Neural cell (in vitro differentiated cells): ENCODE measurements around the gene MYO9A. TPM values are rescaled to one million over a fixed set of nuclear protein-coding genes. Genes with fewer than 3 reads are reported as not detected.
A peak's percentile ranks its signal among the peaks of the same experiment; 100 is the strongest.

ENCODE experiments used
- H2AFZ ChIP-seq: fragments of 200-600, 300-800 bp; sonication (generic), shearing (Covaris generic); 2 replicates; pipeline ENCODE4 v1.6.0; 2014; ENCODE audit warnings: low read depth, mild to moderate bottlenecking, antibody characterized with exemption, low read length, moderate library complexity
- H3F3A ChIP-seq: fragments of 200-600 bp; shearing (Covaris generic); 2 replicates; pipeline ENCODE4 v1.6.1; 2016; ENCODE audit warnings: mild to moderate bottlenecking, moderate library complexity, mixed read lengths, antibody characterized with exemption, low read length; ENCODE audit not compliant: insufficient read depth, poor library complexity, severe bottlenecking
- H3K27ac ChIP-seq: fragments of 200-600, 300-800 bp; sonication (generic), shearing (Covaris generic); 2 replicates; pipeline ENCODE4 v1.5.1; 2014; ENCODE audit warnings: mild to moderate bottlenecking, low read length, moderate library complexity
- H3K27me3 ChIP-seq: fragments of 300-800, 200-600 bp; sonication (generic), shearing (Covaris generic); 2 replicates; pipeline ENCODE4 v1.6.0; 2014; ENCODE audit warnings: mild to moderate bottlenecking, low read depth, low read length, moderate library complexity; ENCODE audit not compliant: insufficient read depth
- H3K36me3 ChIP-seq: fragments of 300-800, 200-600 bp; sonication (generic), shearing (Covaris generic); 2 replicates; pipeline ENCODE4 v1.5.1; 2014; ENCODE audit warnings: mild to moderate bottlenecking, antibody characterized with exemption, low read length, moderate library complexity; ENCODE audit not compliant: insufficient read depth
- H3K4me2 ChIP-seq: fragments of 300-800, 200-600 bp; sonication (generic), shearing (Covaris generic); 2 replicates; pipeline ENCODE4 v1.6.0; 2014; ENCODE audit warnings: mild to moderate bottlenecking, low read length
- H3K4me3 ChIP-seq: fragments of 300-800, 200-600 bp; sonication (generic), shearing (Covaris generic); 2 replicates; pipeline ENCODE4 v1.5.1; 2014; ENCODE audit warnings: mild to moderate bottlenecking, low read length, moderate library complexity
- H3K79me2 ChIP-seq: fragments of 200-600 bp; shearing (Covaris generic); replicated peaks from 2 replicates; pipeline ENCODE4 v1.6.0; 2014; ENCODE audit warnings: mild to moderate bottlenecking, low read length, moderate library complexity; ENCODE audit not compliant: insufficient read depth
- H3K9ac ChIP-seq: fragments of 300-800, 200-600 bp; sonication (generic), shearing (Covaris generic); 2 replicates; pipeline ENCODE4 v1.6.1; 2016; ENCODE audit warnings: mild to moderate bottlenecking, low read length, mixed read lengths
- H3K9me2 ChIP-seq: fragments of 200-600 bp; shearing (Covaris generic); 2 replicates; pipeline ENCODE4 v1.6.1; 2016; ENCODE audit warnings: mild to moderate bottlenecking, low read length, mixed read lengths; ENCODE audit not compliant: insufficient read depth
- H3K9me3 ChIP-seq: fragments of 200-600, 300-800 bp; sonication (generic), shearing (Covaris generic); 2 replicates; pipeline ENCODE4 v1.6.1; 2016; ENCODE audit warnings: mild to moderate bottlenecking, mixed run types, low read length, moderate library complexity, mixed read lengths
- H4K20me1 ChIP-seq: fragments of 200-600 bp; shearing (Covaris generic); 2 replicates; pipeline ENCODE4 v1.6.1; 2016; ENCODE audit warnings: mild to moderate bottlenecking, mixed run types; ENCODE audit not compliant: insufficient read depth
- CTCF ChIP-seq: fragments of 450-650 bp; IDR thresholded peaks from 2 replicates; pipeline ENCODE4 v1.5.1; 2014; ENCODE audit warnings: antibody characterized with exemption, mild to moderate bottlenecking, moderate library complexity; ENCODE audit not compliant: poor library complexity, severe bottlenecking
- EP300 ChIP-seq: fragments of 450-650 bp; conservative IDR thresholded peaks from 2 replicates; pipeline ENCODE4 v1.6.1; 2014; ENCODE audit warnings: antibody characterized with exemption, mild to moderate bottlenecking, moderate library complexity; ENCODE audit not compliant: poor library complexity, severe bottlenecking
- EZH2 ChIP-seq: fragments of 200-600, 300-800 bp; shearing (Covaris generic), sonication (generic); IDR thresholded peaks from 2 replicates; pipeline ENCODE4 v1.6.1; 2014; ENCODE audit warnings: antibody characterized with exemption, low read length, borderline replicate concordance, mild to moderate bottlenecking; ENCODE audit not compliant: insufficient read depth, poor library complexity, severe bottlenecking
- MXI1 ChIP-seq: fragments of 450-650 bp; conservative IDR thresholded peaks from 2 replicates; pipeline ENCODE4 v1.6.1; 2014; ENCODE audit warnings: antibody characterized with exemption, mild to moderate bottlenecking; ENCODE audit not compliant: poor library complexity, severe bottlenecking
- POLR2AphosphoS5 ChIP-seq: IDR thresholded peaks from 2 replicates; pipeline ENCODE4 v1.6.1; 2012
- RAD21 ChIP-seq: fragments of 450-650 bp; conservative IDR thresholded peaks from 2 replicates; pipeline ENCODE4 v1.6.1; 2014; ENCODE audit warnings: antibody characterized with exemption, mild to moderate bottlenecking, moderate library complexity
- SMC3 ChIP-seq: fragments of 450-650 bp; conservative IDR thresholded peaks from 2 replicates; pipeline ENCODE4 v1.6.1; 2014; ENCODE audit warnings: antibody characterized with exemption, mild to moderate bottlenecking, moderate library complexity; ENCODE audit not compliant: poor library complexity
- TAF1 ChIP-seq: IDR thresholded peaks from 2 replicates; pipeline ENCODE4 v1.6.1; 2012; ENCODE audit warnings: low read depth
- polyA plus RNA-seq: library from polyadenylated mRNA; depleted of rRNA; stranded (reverse); fragments of >200 nt; gene quantifications from 2 replicates; pipeline ENCODE4 v1.2.3, GENCODE V29; 2014
- TF ChIP-seq, protein P1 (sequence below): IDR thresholded peaks from 2 replicates; pipeline ENCODE4 v1.6.1; 2012; ENCODE audit warnings: borderline replicate concordance

MYO9A gene
- polyA plus RNA-seq, 1 donor from 2014 or later = 22.7 TPM

- TF ChIP-seq TAF1 = no peak
- TF ChIP-seq MXI1 = no peak
- TF ChIP-seq EZH2 = no peak
- peak; percentile 94 for TF ChIP-seq CTCF
- TF ChIP-seq, protein P1, sequence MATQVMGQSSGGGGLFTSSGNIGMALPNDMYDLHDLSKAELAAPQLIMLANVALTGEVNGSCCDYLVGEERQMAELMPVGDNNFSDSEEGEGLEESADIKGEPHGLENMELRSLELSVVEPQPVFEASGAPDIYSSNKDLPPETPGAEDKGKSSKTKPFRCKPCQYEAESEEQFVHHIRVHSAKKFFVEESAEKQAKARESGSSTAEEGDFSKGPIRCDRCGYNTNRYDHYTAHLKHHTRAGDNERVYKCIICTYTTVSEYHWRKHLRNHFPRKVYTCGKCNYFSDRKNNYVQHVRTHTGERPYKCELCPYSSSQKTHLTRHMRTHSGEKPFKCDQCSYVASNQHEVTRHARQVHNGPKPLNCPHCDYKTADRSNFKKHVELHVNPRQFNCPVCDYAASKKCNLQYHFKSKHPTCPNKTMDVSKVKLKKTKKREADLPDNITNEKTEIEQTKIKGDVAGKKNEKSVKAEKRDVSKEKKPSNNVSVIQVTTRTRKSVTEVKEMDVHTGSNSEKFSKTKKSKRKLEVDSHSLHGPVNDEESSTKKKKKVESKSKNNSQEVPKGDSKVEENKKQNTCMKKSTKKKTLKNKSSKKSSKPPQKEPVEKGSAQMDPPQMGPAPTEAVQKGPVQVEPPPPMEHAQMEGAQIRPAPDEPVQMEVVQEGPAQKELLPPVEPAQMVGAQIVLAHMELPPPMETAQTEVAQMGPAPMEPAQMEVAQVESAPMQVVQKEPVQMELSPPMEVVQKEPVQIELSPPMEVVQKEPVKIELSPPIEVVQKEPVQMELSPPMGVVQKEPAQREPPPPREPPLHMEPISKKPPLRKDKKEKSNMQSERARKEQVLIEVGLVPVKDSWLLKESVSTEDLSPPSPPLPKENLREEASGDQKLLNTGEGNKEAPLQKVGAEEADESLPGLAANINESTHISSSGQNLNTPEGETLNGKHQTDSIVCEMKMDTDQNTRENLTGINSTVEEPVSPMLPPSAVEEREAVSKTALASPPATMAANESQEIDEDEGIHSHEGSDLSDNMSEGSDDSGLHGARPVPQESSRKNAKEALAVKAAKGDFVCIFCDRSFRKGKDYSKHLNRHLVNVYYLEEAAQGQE = no peak
- TF ChIP-seq RAD21 = peak; percentile 98
- TF ChIP-seq SMC3 = peak; percentile 98
- no peak for TF ChIP-seq POLR2AphosphoS5
- Histone ChIP-seq H4K20me1 (no peaks in the 10 kb centered on the region), H3K79me2 (no peaks in the 10 kb centered on the region), H3K27ac (no peak overlapping the region), H3K9ac (no peak overlapping the region), H3K4me3 (no peak overlapping the region), H3K4me2 (no peak overlapping the region), H3K9me2 (no peaks in the 10 kb centered on the region), H3K36me3 (no peaks in the 10 kb centered on the region), H3K9me3 (no peaks in the 10 kb centered on the region), H2AFZ (no peak overlapping the region), H3K27me3 (no peaks in the 10 kb centered on the region), H3F3A (no peaks in the 10 kb centered on the region)
Measured at GRCh38 chr15:71800835-71801745, 316.9 kb downstream of the MYO9A start.

DNA sequence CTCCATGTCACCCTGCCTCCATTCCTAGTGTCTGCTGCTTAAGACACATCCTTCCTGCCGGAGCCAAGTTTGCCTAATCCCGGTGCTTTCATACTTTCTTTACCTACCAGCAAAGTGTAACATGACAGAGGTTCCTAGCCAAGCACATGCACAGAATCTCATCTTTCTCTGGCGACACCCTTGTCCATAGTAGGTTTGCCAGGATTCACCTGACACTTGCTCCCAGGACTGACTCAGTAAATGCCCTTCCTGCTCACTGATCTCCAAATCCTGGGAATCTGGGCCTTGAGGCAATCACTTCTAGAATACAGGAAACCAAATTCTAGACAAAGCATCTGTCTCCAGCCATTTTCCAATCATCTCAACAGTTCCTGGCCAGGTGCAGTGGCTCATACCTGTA lies 317.8 kb downstream of the MYO9A start:
- H3K27me3 ChIP-seq = no peaks in the 10 kb centered on the region
- no peaks in the 10 kb centered on the region for H3K79me2 ChIP-seq
- no peak overlapping the region for H3K4me3 ChIP-seq
- no peak overlapping the region for H3K9ac ChIP-seq
- H2AFZ ChIP-seq = no peak overlapping the region
- H3K36me3 ChIP-seq = no peaks in the 10 kb centered on the region
- no peaks in the 10 kb centered on the region for H3F3A ChIP-seq
- TF ChIP-seq, protein P1 = no peak
- TF ChIP-seq MXI1 = no peak
- TF ChIP-seq EP300 = no peak
- no peak for TF ChIP-seq TAF1
- TF ChIP-seq CTCF = no peak
- TF ChIP-seq SMC3 = no peak
- TF ChIP-seq RAD21 = no peak
- no peak for TF ChIP-seq POLR2AphosphoS5
- TF ChIP-seq EZH2 = no peak
- H3K9me2 ChIP-seq = no peaks in the 10 kb centered on the region
- H3K9me3 ChIP-seq = no peaks in the 10 kb centered on the region
- H3K4me2 ChIP-seq = no peak overlapping the region
- H4K20me1 ChIP-seq = no peaks in the 10 kb centered on the region
- no peak overlapping the region for H3K27ac ChIP-seq
